GM12878 (cell line): ENCODE results near the gene PHETA2. TPM values are rescaled to one million over a fixed set of nuclear protein-coding genes. Genes with fewer than 3 reads are reported as not detected.

Source experiments
- ATF3 ChIP-seq: IDR thresholded peaks from 2 replicates; pipeline ENCODE4 v1.6.1; 2011; ENCODE audit warnings: low read depth, mild to moderate bottlenecking, low read length, moderate library complexity, borderline replicate concordance; ENCODE audit errors: extremely low read depth
- E2F4 ChIP-seq: IDR thresholded peaks from 2 replicates; pipeline ENCODE4 v1.6.1; 2012; ENCODE audit warnings: low read depth, low read length, improper control_type of control experiment
- GATAD2B ChIP-seq: fragments of 450-650 bp; conservative IDR thresholded peaks from 2 replicates; pipeline ENCODE4 v1.6.1; 2017; ENCODE audit warnings: low read depth, mild to moderate bottlenecking, moderate library complexity
- PAX8 ChIP-seq: fragments of 450-650 bp; IDR thresholded peaks from 2 replicates; pipeline ENCODE4 v1.6.1; 2017; ENCODE audit warnings: mild to moderate bottlenecking, moderate library complexity
- RBBP5 ChIP-seq: fragments of 200-600 bp; sonication (generic); conservative IDR thresholded peaks from 2 replicates; pipeline ENCODE4 v1.6.1; 2016
- SREBF2 ChIP-seq: IDR thresholded peaks from 2 replicates; pipeline ENCODE4 v1.6.1; 2012; ENCODE audit warnings: mild to moderate bottlenecking, low read length
- TCF3 ChIP-seq: IDR thresholded peaks from 2 replicates; pipeline ENCODE4 v1.6.1; 2012; ENCODE audit warnings: low read depth, mild to moderate bottlenecking, low read length, borderline replicate concordance; ENCODE audit not compliant: insufficient read depth
- ZNF274 ChIP-seq: IDR thresholded peaks from one replicate; pipeline ENCODE4 v1.8.0; 2011; ENCODE audit not compliant: insufficient read length, insufficient read depth
- polyA plus RNA-seq, 11 experiments: library from polyadenylated mRNA; depleted of rRNA in 4 of 11; unstranded in 6 of 11; stranded (reverse) in 5 of 11; fragments of >200 nt; fragmentation: Nextera tagmentation in 4 of 11; fragmentation: Illumina TruSeq in 1 of 11; extraction: Ambion mirVana in 4 of 11; extraction: Trizol in 1 of 11; gene quantifications; 1 replicate in 1 of 11; 2 replicates in 10 of 11; pipeline versions ENCODE4 v1.2.1 to v1.2.3, GENCODE V29; 2011 to 2016; ENCODE audit warnings: inconsistent platforms in 2 of 11, missing spikeins in 2 of 11, low read depth in 1 of 11
- total RNA-seq, 4 experiments: library from RNA; depleted of rRNA in 3 of 4; stranded (reverse); fragments of >200 nt in 3 of 4; fragmentation: Illumina TruSeq in 1 of 4; extraction: Trizol in 1 of 4; gene quantifications; 2 replicates each; pipeline versions ENCODE4 v1.2.1 to v1.2.3, GENCODE V29; 2013 to 2021
- TF ChIP-seq, protein P1 (sequence below): fragments of 450-650 bp; formaldehyde crosslinking; IDR thresholded peaks from 2 replicates; pipeline ENCODE4 v1.5.0; 2022; ENCODE audit warnings: mild to moderate bottlenecking, missing genetic modification characterization
- TF ChIP-seq, protein P2 (sequence below): IDR thresholded peaks from 2 replicates; pipeline ENCODE4 v1.6.1; 2011; ENCODE audit warnings: mild to moderate bottlenecking, low read depth, low read length, moderate library complexity; ENCODE audit not compliant: insufficient replicate concordance
- TF ChIP-seq, protein P3 (sequence below): fragments of 450-650 bp; formaldehyde crosslinking; IDR thresholded peaks from 2 replicates; pipeline ENCODE4 v1.4.0; 2020; ENCODE audit warnings: mild to moderate bottlenecking, moderate library complexity
- TF ChIP-seq, protein P4 (sequence below): fragments of 450-650 bp; IDR thresholded peaks from 2 replicates; pipeline ENCODE4 v1.6.1; 2017; ENCODE audit warnings: borderline replicate concordance
- TF ChIP-seq, protein P5 (sequence below): fragments of 450-650 bp; IDR thresholded peaks from 2 replicates; pipeline ENCODE4 v1.6.1; 2018; ENCODE audit warnings: borderline replicate concordance, mild to moderate bottlenecking; ENCODE audit not compliant: partially characterized antibody

PHETA2 gene
- total and polyA plus RNA-seq, 10 of the 15 experiments (the other 5 are each of a cell fraction or from before 2014, with no cell fraction given): 0.03 to 3.2 (median 1.7) TPM

DNA sequence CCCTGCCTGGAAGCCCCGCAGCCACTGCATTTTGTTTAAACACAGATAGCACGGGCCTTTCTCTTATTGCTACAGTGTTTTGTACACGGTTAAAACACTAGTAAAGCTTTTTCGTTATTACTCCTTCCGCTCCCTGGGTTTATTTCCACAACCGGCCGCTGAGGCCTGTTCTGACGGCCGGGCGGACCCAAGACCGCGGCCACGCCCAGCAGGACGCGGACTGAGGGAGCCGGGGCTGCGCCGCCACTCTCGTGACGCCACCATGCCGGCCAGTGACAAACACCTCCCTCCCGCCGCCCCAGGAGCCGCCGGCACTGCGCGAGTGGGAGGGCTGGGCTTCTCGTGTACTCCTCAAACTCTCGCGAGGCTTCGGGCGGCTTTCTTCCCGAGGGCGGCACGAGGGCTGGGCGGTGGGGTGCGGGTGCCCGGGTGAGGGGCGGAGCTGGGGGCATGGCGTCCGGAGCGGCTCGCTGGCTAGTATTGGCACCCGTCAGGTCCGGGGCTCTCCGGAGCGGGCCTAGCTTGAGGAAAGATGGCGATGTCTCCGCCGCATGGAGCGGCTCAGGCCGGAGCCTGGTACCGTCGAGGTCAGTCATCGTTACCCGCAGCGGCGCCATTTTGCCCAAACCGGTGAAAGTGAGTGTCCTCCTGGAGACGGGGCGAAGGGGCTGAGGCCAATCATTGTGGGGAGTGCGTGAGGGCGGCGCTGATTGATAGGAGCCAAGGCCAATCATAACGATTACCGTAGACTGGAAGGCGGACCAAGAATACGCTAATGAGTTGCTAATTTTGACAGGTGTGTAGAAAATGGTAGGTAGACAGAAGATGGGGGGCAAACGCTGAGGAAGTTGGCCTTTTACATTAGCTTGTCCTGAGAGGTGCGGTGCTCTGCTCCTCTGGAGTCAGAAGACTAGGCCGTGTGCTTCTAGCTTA is 5.5 kb downstream of the PHETA2 start, which contains the start of gene SMDT1 (continued):
- TF ChIP-seq, protein P1, sequence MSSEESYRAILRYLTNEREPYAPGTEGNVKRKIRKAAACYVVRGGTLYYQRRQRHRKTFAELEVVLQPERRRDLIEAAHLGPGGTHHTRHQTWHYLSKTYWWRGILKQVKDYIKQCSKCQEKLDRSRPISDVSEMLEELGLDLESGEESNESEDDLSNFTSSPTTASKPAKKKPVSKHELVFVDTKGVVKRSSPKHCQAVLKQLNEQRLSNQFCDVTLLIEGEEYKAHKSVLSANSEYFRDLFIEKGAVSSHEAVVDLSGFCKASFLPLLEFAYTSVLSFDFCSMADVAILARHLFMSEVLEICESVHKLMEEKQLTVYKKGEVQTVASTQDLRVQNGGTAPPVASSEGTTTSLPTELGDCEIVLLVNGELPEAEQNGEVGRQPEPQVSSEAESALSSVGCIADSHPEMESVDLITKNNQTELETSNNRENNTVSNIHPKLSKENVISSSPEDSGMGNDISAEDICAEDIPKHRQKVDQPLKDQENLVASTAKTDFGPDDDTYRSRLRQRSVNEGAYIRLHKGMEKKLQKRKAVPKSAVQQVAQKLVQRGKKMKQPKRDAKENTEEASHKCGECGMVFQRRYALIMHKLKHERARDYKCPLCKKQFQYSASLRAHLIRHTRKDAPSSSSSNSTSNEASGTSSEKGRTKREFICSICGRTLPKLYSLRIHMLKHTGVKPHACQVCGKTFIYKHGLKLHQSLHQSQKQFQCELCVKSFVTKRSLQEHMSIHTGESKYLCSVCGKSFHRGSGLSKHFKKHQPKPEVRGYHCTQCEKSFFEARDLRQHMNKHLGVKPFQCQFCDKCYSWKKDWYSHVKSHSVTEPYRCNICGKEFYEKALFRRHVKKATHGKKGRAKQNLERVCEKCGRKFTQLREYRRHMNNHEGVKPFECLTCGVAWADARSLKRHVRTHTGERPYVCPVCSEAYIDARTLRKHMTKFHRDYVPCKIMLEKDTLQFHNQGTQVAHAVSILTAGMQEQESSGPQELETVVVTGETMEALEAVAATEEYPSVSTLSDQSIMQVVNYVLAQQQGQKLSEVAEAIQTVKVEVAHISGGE (CRISPR knock-in tag): no peak
- TF ChIP-seq TCF3: no peak
- TF ChIP-seq GATAD2B: peak; percentile 43
- TF ChIP-seq RBBP5: 0 out of 2 replicates have a peak, but pooled peaks have one; percentile 31
- TF ChIP-seq, protein P2, sequence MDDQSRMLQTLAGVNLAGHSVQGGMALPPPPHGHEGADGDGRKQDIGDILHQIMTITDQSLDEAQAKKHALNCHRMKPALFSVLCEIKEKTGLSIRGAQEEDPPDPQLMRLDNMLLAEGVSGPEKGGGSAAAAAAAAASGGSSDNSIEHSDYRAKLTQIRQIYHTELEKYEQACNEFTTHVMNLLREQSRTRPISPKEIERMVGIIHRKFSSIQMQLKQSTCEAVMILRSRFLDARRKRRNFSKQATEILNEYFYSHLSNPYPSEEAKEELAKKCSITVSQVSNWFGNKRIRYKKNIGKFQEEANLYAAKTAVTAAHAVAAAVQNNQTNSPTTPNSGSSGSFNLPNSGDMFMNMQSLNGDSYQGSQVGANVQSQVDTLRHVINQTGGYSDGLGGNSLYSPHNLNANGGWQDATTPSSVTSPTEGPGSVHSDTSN: peak; percentile 97
- no peak for TF ChIP-seq ZNF274
- no peak for TF ChIP-seq PAX8
- peak; percentile 22; the same call in 1 of the 2 replicates for TF ChIP-seq E2F4
- TF ChIP-seq ATF3: no peak
- TF ChIP-seq, protein P3, sequence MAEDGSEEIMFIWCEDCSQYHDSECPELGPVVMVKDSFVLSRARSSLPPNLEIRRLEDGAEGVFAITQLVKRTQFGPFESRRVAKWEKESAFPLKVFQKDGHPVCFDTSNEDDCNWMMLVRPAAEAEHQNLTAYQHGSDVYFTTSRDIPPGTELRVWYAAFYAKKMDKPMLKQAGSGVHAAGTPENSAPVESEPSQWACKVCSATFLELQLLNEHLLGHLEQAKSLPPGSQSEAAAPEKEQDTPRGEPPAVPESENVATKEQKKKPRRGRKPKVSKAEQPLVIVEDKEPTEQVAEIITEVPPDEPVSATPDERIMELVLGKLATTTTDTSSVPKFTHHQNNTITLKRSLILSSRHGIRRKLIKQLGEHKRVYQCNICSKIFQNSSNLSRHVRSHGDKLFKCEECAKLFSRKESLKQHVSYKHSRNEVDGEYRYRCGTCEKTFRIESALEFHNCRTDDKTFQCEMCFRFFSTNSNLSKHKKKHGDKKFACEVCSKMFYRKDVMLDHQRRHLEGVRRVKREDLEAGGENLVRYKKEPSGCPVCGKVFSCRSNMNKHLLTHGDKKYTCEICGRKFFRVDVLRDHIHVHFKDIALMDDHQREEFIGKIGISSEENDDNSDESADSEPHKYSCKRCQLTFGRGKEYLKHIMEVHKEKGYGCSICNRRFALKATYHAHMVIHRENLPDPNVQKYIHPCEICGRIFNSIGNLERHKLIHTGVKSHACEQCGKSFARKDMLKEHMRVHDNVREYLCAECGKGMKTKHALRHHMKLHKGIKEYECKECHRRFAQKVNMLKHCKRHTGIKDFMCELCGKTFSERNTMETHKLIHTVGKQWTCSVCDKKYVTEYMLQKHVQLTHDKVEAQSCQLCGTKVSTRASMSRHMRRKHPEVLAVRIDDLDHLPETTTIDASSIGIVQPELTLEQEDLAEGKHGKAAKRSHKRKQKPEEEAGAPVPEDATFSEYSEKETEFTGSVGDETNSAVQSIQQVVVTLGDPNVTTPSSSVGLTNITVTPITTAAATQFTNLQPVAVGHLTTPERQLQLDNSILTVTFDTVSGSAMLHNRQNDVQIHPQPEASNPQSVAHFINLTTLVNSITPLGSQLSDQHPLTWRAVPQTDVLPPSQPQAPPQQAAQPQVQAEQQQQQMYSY (CRISPR knock-in tag): 0 out of 2 replicates have a peak, but pooled peaks have one; percentile 70
- TF ChIP-seq, protein P4, sequence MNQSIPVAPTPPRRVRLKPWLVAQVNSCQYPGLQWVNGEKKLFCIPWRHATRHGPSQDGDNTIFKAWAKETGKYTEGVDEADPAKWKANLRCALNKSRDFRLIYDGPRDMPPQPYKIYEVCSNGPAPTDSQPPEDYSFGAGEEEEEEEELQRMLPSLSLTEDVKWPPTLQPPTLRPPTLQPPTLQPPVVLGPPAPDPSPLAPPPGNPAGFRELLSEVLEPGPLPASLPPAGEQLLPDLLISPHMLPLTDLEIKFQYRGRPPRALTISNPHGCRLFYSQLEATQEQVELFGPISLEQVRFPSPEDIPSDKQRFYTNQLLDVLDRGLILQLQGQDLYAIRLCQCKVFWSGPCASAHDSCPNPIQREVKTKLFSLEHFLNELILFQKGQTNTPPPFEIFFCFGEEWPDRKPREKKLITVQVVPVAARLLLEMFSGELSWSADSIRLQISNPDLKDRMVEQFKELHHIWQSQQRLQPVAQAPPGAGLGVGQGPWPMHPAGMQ: peak; percentile 64
- TF ChIP-seq SREBF2: no peak
- TF ChIP-seq, protein P5, sequence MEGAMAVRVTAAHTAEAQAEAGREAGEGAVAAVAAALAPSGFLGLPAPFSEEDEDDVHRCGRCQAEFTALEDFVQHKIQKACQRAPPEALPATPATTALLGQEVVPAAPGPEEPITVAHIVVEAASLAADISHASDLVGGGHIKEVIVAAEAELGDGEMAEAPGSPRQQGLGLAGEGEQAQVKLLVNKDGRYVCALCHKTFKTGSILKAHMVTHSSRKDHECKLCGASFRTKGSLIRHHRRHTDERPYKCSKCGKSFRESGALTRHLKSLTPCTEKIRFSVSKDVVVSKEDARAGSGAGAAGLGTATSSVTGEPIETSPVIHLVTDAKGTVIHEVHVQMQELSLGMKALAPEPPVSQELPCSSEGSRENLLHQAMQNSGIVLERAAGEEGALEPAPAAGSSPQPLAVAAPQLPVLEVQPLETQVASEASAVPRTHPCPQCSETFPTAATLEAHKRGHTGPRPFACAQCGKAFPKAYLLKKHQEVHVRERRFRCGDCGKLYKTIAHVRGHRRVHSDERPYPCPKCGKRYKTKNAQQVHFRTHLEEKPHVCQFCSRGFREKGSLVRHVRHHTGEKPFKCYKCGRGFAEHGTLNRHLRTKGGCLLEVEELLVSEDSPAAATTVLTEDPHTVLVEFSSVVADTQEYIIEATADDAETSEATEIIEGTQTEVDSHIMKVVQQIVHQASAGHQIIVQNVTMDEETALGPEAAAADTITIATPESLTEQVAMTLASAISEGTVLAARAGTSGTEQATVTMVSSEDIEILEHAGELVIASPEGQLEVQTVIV: no peak
